M059J (cell line): ENCODE results near the gene LRP1-AS. TPM values are rescaled to one million over a fixed set of nuclear protein-coding genes. Genes with fewer than 3 reads are reported as not detected.

Source experiments
- DNase-seq: peaks from one replicate; pipeline ENCODE4 v3.0.0-alpha.2; 2012; ENCODE audit warnings: low read depth
- total RNA-seq: library from RNA; depleted of rRNA; stranded (reverse); fragments of >200 nt; shearing (Covaris generic); gene quantifications from 2 replicates; pipeline ENCODE4 v1.2.3, GENCODE V29; 2014

Gene LRP1-AS
- total RNA-seq, 1 experiment from 2014 or later, result not detected

- no peak for DNase-seq
Observed at GRCh38 chr12:57160040-57160439, 12.6 kb upstream of the LRP1-AS start.

- DNase-seq, result no peak
Observed at GRCh38 chr12:57159311-57159710, 11.9 kb upstream of the LRP1-AS start.

GRCh38 chr12:57158665-57159064, 11.2 kb upstream of the LRP1-AS start:
- no peak for DNase-seq

- DNase-seq, result no peak
Observed at GRCh38 chr12:57158186-57158585, 10.8 kb upstream of the LRP1-AS start.

GRCh38 chr12:57157588-57158173, 10.3 kb upstream of the LRP1-AS start:
- DNase-seq, result no peak

- no peak for DNase-seq
Observed at GRCh38 chr12:57156701-57157403, 9.4 kb upstream of the LRP1-AS start.

- no peak for DNase-seq
Observed at GRCh38 chr12:57154804-57155434, 7.5 kb upstream of the LRP1-AS start.

GRCh38 chr12:57154076-57154475, 6.7 kb upstream of the LRP1-AS start:
- no peak for DNase-seq

GRCh38 chr12:57153415-57153997, 6.1 kb upstream of the LRP1-AS start:
- no peak for DNase-seq

- no peak for DNase-seq
Observed at GRCh38 chr12:57152639-57153038, 5.2 kb upstream of the LRP1-AS start.

- DNase-seq, result peak; percentile 67
Observed at GRCh38 chr12:57151741-57152630, 4.6 kb upstream of the LRP1-AS start.

GRCh38 chr12:57150400-57151000, 3.1 kb upstream of the LRP1-AS start:
- DNase-seq, result no peak

- no peak for DNase-seq
Observed at GRCh38 chr12:57149245-57149900, 2.0 kb upstream of the LRP1-AS start.

GRCh38 chr12:57148469-57149244, 1.2 kb upstream of the LRP1-AS start:
- no peak for DNase-seq

GRCh38 chr12:57146092-57146491, 1.3 kb downstream of the LRP1-AS start:
- no peak for DNase-seq

GRCh38 chr12:57145460-57146059, 1.9 kb downstream of the LRP1-AS start:
- DNase-seq, result no peak

- DNase-seq, result no peak
Observed at GRCh38 chr12:57143454-57143853, 4.0 kb downstream of the LRP1-AS start.

- DNase-seq, result no peak
Observed at GRCh38 chr12:57142727-57143126, 4.7 kb downstream of the LRP1-AS start.

- no peak for DNase-seq
Observed at GRCh38 chr12:57142121-57142520, 5.3 kb downstream of the LRP1-AS start.

GRCh38 chr12:57141249-57141648, 6.2 kb downstream of the LRP1-AS start:
- DNase-seq, result no peak
